ENCODE results near the gene SYPL2.

- TF ChIP-seq, protein P1, sequence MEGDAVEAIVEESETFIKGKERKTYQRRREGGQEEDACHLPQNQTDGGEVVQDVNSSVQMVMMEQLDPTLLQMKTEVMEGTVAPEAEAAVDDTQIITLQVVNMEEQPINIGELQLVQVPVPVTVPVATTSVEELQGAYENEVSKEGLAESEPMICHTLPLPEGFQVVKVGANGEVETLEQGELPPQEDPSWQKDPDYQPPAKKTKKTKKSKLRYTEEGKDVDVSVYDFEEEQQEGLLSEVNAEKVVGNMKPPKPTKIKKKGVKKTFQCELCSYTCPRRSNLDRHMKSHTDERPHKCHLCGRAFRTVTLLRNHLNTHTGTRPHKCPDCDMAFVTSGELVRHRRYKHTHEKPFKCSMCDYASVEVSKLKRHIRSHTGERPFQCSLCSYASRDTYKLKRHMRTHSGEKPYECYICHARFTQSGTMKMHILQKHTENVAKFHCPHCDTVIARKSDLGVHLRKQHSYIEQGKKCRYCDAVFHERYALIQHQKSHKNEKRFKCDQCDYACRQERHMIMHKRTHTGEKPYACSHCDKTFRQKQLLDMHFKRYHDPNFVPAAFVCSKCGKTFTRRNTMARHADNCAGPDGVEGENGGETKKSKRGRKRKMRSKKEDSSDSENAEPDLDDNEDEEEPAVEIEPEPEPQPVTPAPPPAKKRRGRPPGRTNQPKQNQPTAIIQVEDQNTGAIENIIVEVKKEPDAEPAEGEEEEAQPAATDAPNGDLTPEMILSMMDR (conservative IDR thresholded peaks at IDR 0.05; ENCODE audit: low read length): no peak
- no peak for TF ChIP-seq EZH2phosphoT487 (IDR thresholded peaks at IDR 0.05; ENCODE audit: borderline replicate concordance, low read depth, low read length)
Observed at GRCh38 chr1:109531380-109531779, 65.0 kb downstream of the SYPL2 start.
